HG02642 (cell line): ENCODE measurements around the gene CCDC187.
"Not testable (repeated sequence)": the region's sequence is repeated elsewhere in the genome, so short reads cannot be mapped to it uniquely, and the experiment has no call there.

Experiments used
- ATAC-seq: cut with Tn5 transposase; IDR thresholded peaks from one replicate; pipeline ENCODE4 v1.9.1; 2021; ENCODE audit warnings: mild to moderate bottlenecking; ENCODE audit not compliant: unreplicated experiment, poor library complexity

Gene CCDC187

GRCh38 chr9:136303825-136304416 is at the start of gene CCDC187:
Gene CCDC187 (minus strand): TSS chr9:136304094. CDS start chr9:136303830, 264 bp downstream.
- ATAC-seq = no peak

GRCh38 chr9:136353088-136353487 is 49.2 kb upstream of the CCDC187 start:
- ATAC-seq = no peak

GRCh38 chr9:136352682-136353081 is 48.8 kb upstream of the CCDC187 start:
- no peak for ATAC-seq

- not testable (repeated sequence) for ATAC-seq
Measured at GRCh38 chr9:136351868-136352267, 48.0 kb upstream of the CCDC187 start.

- no peak for ATAC-seq
Measured at GRCh38 chr9:136351252-136351800, 47.4 kb upstream of the CCDC187 start.

- no peak for ATAC-seq
Measured at GRCh38 chr9:136349546-136349945, 45.7 kb upstream of the CCDC187 start.

- ATAC-seq = no peak
Measured at GRCh38 chr9:136348691-136349090, 44.8 kb upstream of the CCDC187 start.

- no peak for ATAC-seq
Measured at GRCh38 chr9:136347472-136348256, 43.8 kb upstream of the CCDC187 start.

GRCh38 chr9:136346927-136347465 is 43.1 kb upstream of the CCDC187 start:
- ATAC-seq = no peak

- no peak for ATAC-seq
Measured at GRCh38 chr9:136346157-136346481, 42.2 kb upstream of the CCDC187 start.

- ATAC-seq = no peak
Measured at GRCh38 chr9:136345281-136346156, 41.6 kb upstream of the CCDC187 start.

GRCh38 chr9:136344544-136345280 is 40.8 kb upstream of the CCDC187 start:
- ATAC-seq = no peak

- no peak for ATAC-seq
Measured at GRCh38 chr9:136343884-136344269, 40.0 kb upstream of the CCDC187 start.

GRCh38 chr9:136343121-136343883 is 39.4 kb upstream of the CCDC187 start:
- no peak for ATAC-seq

- no peak for ATAC-seq
Measured at GRCh38 chr9:136342181-136343120, 38.6 kb upstream of the CCDC187 start.

GRCh38 chr9:136341769-136342168 is 37.9 kb upstream of the CCDC187 start:
- no peak for ATAC-seq

- ATAC-seq = no peak
Measured at GRCh38 chr9:136341042-136341655, 37.3 kb upstream of the CCDC187 start.
